ENCODE results near the gene MMRN1.

MMRN1 gene, protein sequence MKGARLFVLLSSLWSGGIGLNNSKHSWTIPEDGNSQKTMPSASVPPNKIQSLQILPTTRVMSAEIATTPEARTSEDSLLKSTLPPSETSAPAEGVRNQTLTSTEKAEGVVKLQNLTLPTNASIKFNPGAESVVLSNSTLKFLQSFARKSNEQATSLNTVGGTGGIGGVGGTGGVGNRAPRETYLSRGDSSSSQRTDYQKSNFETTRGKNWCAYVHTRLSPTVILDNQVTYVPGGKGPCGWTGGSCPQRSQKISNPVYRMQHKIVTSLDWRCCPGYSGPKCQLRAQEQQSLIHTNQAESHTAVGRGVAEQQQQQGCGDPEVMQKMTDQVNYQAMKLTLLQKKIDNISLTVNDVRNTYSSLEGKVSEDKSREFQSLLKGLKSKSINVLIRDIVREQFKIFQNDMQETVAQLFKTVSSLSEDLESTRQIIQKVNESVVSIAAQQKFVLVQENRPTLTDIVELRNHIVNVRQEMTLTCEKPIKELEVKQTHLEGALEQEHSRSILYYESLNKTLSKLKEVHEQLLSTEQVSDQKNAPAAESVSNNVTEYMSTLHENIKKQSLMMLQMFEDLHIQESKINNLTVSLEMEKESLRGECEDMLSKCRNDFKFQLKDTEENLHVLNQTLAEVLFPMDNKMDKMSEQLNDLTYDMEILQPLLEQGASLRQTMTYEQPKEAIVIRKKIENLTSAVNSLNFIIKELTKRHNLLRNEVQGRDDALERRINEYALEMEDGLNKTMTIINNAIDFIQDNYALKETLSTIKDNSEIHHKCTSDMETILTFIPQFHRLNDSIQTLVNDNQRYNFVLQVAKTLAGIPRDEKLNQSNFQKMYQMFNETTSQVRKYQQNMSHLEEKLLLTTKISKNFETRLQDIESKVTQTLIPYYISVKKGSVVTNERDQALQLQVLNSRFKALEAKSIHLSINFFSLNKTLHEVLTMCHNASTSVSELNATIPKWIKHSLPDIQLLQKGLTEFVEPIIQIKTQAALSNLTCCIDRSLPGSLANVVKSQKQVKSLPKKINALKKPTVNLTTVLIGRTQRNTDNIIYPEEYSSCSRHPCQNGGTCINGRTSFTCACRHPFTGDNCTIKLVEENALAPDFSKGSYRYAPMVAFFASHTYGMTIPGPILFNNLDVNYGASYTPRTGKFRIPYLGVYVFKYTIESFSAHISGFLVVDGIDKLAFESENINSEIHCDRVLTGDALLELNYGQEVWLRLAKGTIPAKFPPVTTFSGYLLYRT

GRCh38 chr4:89894649-89895550, at the start of gene MMRN1:
TSS of gene MMRN1 (plus strand) at chr4:89894854. CDS start at chr4:89894972, 118 bp downstream.
- DNase-seq: peak; percentile 14

- no peak for DNase-seq
Observed at GRCh38 chr4:89847571-89848325, 46.9 kb upstream of the MMRN1 start.

DNA sequence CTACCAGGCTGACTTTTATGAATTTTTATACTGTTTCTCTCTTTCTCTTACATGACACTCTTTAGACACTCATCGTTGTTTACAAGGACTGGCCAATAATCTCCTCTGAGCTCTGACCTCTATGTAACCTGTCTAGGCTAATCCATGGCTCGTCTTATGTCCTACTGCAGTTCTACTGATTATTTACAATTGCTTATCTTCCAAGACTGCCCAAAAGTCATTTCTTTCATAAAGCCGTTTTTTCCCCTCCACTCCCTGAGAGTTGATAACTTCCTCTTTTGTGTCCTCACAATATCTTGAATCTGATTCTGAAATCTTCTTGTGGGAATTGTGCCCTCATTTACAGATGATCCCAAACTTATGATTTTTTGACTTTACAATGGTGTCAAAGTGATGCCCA, 39.4 kb upstream of the MMRN1 start:
- no peak for DNase-seq

- no peak for DNase-seq
Observed at GRCh38 chr4:89860971-89861370, 33.7 kb upstream of the MMRN1 start.

GRCh38 chr4:89863533-89863932, 31.1 kb upstream of the MMRN1 start:
- no peak for DNase-seq

DNA sequence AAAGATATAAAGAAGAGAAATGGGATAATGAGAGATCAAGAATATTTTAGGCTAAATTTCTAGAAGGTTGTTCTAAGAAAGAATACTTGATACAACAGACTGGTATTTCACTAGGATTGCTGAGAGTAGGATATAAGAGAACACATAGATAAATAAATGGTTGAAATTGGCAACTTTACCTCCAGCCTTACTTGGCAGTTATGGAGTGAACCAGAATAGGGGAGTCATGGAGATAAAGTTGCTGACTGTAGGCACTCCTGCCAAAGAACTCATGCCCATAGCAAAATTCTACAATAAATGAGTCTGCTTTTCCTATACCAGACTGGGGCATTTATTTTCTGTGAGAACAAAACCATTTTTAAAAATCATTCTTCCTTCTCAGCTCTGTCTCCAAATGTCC, 26.4 kb upstream of the MMRN1 start:
- DNase-seq: no peak

- no peak for DNase-seq
Observed at GRCh38 chr4:89868999-89869589, 25.6 kb upstream of the MMRN1 start.

- DNase-seq: no peak
Observed at GRCh38 chr4:89871211-89871610, 23.4 kb upstream of the MMRN1 start.

DNA sequence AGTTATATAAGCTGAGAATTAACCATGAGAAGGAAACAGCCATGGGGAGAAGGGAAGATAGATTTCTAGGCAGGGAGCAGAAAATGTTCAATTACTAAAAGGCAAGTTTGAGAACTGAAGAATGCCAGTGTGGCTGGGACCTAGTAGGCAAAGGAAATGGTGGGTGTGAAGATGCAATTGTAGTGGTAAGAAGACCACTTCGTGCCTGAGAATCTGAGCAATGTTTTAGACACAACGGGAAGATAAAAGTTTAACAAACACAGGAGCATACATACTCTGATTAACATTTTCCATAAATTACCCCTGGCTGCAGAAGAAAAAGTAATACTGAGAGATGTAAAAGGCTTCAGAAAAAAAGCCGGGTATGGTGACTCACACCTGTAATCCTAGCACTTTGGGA, 18.1 kb upstream of the MMRN1 start:
- no peak for DNase-seq

DNA sequence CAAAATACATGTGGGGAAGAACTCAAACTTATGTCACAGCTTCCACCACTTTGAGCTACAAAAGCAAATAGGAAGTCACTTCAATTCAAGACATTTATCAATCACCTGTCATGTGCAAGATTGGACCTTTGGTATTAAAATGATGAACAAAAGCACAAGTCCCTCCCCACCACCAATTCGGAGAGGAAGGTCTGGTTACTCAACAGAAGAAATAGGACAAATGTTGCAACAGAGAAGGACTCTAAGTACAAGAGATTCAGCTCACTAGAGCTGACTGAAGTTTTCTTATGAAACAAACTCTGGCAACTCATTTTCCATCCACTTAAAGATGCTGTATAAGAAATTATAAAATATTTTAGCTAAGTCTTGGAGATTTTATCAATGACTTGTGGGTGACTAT, 16.0 kb upstream of the MMRN1 start:
- no peak for DNase-seq

DNA sequence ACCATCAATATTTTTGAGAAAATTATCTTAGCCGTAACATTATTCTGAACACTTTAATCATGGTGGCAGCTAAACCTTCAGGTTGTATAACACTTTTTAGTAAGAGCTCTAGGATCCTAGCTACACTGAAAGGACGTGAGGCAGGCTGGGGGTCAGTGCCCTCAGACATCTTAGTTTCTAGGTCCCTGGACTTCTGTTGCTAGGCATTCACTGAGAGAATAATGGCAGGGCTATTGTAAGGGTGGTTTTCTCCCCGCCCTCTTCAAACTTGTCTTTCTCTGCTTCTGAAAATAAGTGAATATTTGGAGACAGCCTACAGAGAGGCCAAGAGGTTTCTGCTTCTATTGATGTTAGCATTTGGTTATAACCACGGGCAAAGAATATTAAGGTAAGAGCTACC, 15.4 kb upstream of the MMRN1 start:
- no peak for DNase-seq

DNA sequence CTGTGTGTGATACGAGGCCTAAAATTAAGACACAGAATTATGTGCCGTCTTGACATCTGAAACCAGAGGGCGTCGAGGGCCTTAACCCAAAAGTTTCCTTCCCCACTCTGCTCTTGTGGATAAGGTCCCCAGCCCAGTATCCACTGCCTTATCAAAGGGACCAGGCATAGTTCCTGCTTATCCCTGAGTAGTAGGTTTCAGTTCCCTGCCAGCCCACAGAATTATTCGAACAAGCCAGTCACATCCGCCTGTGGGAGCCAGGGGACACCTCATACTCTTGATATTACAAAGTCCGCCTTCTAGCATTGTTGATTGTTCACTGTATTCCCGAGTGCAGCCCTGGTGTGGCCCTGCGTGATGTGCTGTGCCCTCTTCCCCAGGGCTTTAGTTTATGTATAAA, 5.4 kb upstream of the MMRN1 start:
- DNase-seq: no peak

GRCh38 chr4:89897867-89898266, 3.2 kb downstream of the MMRN1 start:
- no peak for DNase-seq

DNA sequence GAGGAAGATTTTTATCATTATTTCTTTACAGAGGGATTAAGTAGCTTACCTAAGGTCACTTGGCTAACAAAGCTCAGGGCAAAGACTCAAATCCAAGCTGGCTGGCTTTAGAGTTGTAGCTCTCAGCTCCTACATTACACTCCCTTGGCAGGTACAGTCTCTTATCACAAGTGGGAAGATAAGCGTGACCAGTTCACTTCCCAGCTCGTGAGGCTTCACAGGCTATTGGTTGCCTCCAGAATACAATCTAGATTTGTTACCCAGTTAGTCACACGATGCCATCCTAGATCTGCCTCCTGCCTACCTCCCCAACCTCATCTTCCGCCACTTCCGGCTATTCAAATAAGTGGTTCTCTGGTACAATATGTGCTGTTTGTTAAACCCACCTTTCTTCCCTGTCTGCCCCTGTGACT, 3.7 kb downstream of the MMRN1 start:
- no peak for DNase-seq

DNA sequence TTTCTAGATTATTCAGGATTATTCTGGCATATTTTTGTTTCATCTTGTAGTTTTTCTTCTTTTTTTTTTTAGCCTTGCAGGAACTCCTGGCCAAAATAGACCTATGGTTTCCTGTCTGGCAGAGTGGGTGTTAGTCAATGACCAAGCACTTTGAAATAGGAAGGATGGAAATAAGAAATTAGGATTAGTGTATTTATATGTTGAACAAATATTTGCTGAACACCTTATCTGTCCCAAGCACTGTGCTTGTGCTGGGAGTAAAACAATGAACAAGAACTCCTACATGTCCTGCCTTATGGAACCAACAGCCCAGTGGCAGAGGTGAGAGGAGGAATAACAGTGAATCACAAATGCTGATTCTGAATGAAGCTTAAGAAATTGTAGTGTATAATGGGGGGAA, 4.5 kb downstream of the MMRN1 start:
- no peak for DNase-seq

- no peak for DNase-seq
Observed at GRCh38 chr4:89899854-89900253, 5.2 kb downstream of the MMRN1 start.

DNA sequence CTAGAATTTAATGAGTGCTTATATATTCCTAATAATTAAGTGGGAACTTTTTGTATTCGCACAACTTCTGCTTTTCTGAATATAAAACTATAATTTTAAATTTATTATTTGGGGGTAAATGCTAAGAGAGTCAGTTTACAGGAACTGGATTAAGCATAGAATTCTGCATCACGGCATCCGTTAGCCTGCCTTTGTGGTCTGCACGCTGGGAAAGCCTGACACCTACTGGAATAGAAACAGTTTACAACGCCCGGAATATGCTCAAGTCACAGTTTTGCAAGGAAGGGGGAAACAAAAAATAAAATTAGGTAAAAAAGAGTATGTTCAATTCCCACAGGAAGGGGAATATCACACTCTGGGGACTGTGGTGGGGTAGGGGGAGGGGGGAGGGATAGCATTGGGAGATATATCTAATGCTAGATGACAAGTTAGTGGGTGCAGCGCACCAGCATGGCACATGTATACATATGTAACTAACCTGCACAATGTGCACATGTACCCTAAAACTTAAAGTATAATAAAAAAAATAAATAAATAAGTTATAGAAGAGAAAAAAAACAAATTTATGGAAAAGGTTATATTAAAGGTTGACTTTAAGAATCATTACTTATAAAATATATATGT, 7.3 kb downstream of the MMRN1 start:
- DNase-seq: peak; percentile 64

- no peak for DNase-seq
Observed at GRCh38 chr4:89904524-89904923, 9.9 kb downstream of the MMRN1 start.

DNA sequence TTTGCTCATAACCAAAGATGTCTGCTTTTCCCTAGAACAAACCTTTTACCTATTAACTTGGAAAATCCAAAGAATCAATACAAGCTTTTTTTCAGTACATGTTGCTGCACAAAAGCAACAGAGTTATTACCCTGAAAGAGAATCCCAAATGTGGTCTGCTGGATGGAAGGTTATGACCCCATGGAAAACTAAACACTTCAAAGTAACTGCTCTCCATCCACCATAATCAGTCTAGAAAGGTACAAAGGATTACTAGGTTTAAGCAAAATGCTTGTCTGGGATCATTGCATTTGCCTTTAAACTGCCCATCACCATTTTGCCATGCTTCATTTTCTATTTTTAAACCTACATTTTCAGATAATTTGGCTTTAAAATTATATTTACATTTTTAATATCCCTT, 11.7 kb downstream of the MMRN1 start:
- DNase-seq: no peak

DNA sequence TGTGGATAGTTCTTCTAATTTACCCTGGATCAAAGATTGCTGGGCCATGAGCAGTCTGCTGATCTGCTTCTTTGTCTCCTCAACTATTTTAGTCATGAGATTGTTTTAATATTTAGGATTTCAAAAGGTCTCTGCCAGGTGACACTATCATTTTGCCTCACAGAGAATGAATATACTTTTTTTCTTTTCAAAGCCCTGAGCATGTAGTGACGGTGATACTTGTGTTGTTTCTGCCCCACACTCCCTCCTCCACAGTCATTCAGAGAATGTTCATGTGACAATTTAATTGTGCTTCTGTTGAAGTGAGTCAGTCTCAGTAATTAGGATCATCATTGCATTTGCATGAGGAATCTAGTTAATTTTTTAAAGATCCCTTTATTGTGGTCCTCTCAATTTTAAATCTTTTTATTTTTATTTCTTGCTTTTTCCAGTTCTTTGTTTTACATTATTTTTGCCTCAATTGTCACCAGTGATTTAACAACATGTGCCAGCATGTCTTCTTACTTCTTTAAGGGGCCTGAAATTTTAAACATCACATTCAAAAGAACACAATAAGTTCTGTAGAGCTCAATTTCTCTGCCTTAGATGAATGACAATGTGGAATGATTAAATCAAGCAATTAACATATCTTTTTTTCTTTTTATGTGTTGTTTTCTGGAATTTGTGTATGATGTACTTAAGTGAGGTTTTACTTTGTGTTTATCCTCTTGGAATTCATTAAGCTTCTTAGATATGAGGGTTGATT, 12.3 kb downstream of the MMRN1 start:
- DNase-seq: no peak
